NCI-H446 treated with DMSO at 0.1 percent for 48 hours (cell line): Measurements from ENCODE around the gene ADAM17.
"Not testable (repeated sequence)": the region's sequence is repeated elsewhere in the genome, so short reads cannot be mapped to it uniquely, and the experiment has no call there.

Source experiments
- DNase-seq: peaks from one replicate; lab custom pipeline; 2025; lab: John Stamatoyannopoulos, UW

ADAM17 gene

DNA sequence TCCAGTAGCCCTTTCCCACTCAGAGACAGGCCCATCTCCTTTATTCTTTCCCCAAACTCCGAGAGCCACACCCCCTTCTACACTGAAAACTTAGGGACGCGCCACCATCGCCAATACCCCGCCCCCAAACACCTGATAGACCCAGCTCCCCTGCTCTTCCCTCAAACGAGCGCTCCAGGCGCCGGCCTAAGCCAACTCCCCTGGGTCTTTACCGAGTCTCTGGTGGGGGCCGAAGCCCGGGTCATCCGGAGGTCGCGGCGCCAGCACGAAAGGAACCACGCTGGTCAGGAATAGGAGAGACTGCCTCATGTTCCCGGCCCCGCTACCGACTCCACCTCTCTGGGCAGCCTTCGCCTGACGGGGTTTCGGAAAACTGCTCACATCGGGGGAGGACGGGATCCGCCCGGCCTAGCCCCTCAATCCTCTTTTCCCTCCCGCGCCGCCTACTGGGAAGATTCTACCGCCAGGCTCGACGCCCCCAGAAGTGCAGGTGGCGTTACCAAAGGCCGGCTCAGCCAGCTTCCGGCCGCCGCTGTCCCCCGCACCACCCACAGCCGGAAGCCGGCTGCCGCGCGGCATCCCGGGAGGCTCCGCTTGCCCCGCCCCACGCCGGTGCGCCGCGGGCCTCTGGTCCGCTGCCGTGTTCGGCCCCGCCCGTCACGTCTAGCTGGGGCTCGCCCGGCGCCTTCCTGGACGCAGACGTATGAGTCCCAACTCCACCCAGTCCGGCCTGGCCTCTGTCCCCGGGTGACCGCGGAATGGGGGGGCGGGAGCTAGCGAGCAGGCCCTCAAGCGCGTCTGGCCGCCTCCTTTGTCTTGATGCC is at the start of gene ADAM17:
Gene ADAM17 (minus strand): TSS at position 534 of the 824 bp plus-strand sequence. CDS start 225 bp downstream, at position 309.
- DNase-seq, result peak; percentile 77

DNA sequence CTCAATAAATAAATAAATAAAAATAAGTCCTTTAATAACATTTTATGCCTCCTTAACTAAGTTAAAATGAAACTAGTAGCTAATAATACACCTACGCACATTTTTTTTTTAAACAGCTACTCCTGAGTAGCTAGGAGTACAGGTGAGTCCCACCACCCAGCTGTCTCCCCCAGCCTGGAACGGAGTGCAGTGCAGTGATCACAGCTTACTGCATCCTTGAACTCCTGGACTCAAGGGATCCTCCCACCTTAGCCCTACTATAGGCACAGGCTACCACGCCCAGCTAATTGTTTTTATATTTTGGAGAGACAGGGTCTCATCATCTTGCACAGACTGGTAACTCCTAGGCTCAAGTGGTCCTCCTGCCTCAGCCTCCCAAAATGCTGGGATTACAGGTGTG is 46.8 kb upstream of the ADAM17 start:
- DNase-seq, result no peak

DNA sequence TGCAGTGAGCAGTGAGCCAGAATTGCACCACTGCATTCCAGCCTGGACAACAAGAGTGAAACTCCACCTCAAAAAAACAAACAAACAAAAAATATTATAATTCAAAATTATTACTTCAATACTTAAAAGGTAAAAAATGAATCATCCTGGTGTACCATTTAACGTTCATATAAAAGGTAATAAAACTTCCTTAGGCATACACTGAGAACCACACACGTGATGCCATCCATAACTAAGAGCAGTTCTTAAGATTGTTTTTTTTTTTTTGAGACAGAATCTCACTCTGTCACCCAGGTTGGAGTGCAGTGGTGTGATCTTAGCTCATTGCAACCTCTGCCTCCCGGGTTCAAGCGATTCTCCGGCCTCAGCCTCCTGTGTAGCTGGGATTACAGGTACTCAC is 45.8 kb upstream of the ADAM17 start:
- no peak for DNase-seq

DNA sequence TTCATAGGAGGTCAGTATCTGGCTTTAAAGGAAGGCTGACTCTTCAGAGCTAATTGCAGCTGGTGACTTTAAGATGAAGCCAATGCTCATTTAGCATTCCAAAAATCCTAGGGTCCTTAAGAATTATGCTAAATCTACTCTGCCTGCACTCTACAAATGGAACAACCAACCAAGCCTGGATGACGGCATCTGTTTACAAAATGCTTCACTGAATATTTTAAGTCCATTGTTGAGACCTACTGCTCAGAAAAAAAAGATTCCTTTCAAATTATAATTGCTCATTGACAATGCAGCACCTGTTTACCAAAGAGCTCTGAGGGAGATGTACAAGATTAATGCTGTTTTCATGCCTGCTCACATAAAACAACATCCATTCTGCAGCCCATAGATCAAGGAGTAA is 43.8 kb upstream of the ADAM17 start:
- DNase-seq, result no peak

GRCh38 chr2:9596621-9597311 is 41.1 kb upstream of the ADAM17 start:
- no peak for DNase-seq

DNA sequence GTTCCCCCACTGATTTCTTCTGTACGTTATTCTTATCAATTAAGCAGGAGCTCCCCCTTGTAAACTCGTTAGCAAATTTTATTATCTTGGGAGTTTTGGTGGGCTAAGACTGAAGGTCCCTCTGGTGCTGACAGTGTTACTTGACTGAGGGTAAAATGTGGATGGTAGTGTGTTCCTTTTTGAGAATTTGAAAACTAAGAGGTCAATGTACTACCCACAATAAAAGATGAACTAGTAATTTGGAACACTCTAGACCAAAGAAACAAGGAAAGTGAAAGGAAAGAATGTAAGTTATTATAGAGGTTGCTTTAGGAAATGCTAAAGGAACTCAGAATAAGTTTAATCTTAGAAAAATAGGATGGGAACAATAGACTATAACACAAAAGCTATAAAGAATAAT is 40.1 kb upstream of the ADAM17 start:
- DNase-seq, result no peak

GRCh38 chr2:9595256-9595655 is 39.6 kb upstream of the ADAM17 start:
- DNase-seq, result not testable (repeated sequence)

GRCh38 chr2:9594366-9595054 is 38.9 kb upstream of the ADAM17 start:
- no peak for DNase-seq

- no peak for DNase-seq
These were observed 38.3 kb upstream of the ADAM17 start for GRCh38 chr2:9593925-9594324.

DNA sequence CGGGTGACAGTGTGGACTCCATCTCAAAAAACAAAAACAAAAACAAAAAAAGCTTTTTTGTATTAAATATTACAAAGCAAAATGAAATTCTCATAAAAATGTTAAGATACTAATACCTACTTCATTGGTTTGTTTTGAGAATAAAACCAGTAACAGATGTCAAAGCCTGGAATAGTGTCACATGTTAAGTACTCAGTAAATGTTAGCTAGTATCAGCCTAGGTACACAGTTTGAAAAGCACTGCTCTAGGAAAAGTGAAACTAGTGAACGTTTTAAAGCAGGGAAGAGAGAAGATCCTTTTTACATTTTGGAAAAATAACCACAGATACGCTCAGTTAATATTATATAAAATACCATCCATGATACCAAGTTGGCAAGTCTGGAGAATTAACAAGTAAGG is 37.1 kb upstream of the ADAM17 start:
- no peak for DNase-seq

DNA sequence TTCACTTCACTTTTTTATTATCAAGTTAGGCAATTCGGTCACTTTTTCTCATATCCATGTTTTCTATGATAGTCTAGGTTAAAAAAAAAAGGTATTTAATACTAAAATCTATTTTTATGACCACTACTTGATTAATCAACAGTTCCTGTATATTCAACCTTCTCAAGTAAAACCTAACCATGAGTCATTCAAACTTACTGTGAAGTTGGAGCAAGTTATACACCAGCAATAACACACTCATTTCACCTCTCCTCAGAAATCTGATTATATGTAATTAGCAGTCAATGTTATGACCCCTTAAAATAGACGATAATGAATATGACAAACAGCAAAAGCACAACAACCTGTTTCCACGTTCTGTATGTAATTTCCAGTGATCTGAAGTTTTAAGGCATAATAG is 35.0 kb upstream of the ADAM17 start:
- no peak for DNase-seq

DNA sequence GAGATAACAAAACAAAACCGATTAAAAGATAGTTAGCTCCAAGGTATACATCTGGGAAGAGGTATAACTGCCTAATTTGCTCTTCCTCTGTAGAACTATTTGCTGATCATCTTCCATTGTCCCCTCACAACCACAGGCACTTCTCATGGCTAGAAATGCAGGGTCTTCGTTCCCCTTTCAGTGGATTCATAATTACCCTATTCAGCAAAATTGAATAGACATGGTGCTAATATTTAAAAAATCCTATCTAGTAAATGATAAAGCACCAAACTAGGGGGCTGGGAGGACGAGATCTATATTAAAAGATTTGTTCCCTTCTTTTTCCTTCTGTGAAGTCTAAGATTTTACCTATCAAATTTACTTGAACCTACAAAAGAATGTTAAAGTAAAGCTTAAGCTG is 30.8 kb upstream of the ADAM17 start:
- no peak for DNase-seq

- DNase-seq, result no peak
These were observed 29.9 kb upstream of the ADAM17 start for GRCh38 chr2:9585486-9585885.

DNA sequence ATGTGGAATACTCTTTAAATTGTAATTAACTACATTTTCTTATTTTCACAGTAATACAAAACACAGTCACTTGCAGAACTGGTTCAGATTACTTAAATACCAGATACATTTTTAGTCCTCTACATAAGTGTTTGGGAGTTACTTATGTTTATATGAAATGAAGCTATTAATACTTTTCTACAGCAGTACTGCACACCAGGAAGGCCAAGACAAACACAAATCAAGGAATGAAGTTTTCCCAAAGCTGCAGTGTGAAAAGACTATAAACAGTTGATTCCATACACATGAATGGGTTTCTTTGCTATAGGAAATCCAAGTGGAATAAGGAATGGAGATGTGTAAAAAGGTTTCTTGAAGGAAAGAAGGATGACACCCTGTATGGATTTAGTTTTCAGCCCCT is 29.3 kb upstream of the ADAM17 start:
- DNase-seq, result not testable (repeated sequence)

DNA sequence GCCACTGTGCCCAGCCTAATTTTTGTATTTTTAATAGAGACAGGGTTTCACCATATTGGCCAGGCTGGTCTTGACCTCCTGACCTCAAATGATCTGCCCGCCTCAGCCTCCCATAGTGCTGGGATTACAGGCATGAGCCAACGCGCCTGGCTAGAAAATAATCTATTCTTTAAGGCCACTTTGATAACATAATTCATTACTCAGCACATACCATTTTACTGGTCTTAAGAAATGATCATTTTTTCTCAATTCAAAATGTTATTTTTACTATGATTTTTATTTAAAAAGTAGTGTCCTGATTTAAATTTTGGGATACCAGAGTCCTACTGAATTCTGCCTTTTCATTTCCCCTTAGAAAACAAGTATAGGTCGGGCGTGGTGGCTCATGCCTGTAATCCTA is 27.0 kb upstream of the ADAM17 start:
- DNase-seq, result no peak

- no peak for DNase-seq
These were observed 23.0 kb upstream of the ADAM17 start for GRCh38 chr2:9578467-9579235.

DNA sequence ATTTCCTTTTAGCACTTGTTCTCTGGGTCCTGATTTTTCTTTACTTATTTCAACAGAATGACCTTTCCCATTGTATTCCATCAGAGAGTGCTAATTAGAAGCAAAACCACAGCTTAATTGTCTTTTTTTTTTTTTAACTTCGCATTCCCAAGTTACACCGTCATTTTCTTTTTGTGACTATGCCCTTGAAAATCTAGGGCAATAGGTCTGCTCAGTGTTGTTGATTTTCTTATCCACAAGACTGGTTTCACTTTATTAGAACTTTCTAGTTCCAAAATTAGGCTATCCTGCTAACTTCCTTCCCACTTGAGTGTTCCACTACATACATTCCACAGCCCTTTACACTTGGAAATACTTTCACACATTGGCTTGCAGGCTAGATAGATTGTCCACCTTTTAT is 18.7 kb upstream of the ADAM17 start:
- no peak for DNase-seq

- DNase-seq, result no peak
These were observed 18.2 kb upstream of the ADAM17 start for GRCh38 chr2:9573840-9574239.

DNA sequence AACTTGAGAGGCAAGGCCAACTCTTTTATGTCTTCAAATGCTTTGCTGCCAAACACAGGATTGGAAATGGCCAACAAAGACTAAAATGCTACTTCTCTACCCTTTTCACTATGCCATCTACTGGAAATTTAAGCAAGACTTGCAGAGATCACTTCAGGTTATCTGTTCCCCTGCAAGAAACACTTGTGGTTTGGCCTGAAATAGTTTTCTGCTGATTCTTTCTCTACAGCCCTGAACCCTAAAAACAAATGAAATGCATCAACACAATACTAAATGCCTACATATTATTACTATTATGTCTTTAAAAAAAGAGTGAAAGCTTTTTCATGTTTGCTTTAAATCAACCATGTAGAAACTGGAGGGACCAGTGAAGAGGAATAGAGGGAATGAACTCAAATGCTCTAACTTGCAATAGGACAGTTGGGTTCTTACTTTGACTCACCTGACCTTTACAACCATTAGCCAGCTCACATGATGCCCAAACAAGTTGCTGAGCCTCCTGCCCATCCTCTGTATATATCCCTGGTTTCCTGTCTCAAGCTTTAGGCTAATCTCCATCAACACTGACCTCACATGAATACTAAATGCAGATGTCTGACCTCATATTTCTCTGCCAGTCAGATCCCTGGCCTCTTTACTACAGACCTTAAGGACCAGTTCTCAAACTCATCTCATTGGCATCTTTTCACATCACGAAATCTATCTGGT is 17.5 kb upstream of the ADAM17 start:
- DNase-seq, result no peak

- no peak for DNase-seq
These were observed 14.8 kb upstream of the ADAM17 start for GRCh38 chr2:9570182-9571060.
